Heart left ventricle (tissue), 16 donors: ENCODE measurements around the gene BET1. TPM values are rescaled to one million over a fixed set of nuclear protein-coding genes. Genes with fewer than 3 reads are reported as not detected.

Experiments
- ATAC-seq, 4 donors: fragments of 200-7000 bp; cut with Tn5 transposase; one replicate each; pipeline ENCODE4 v1.9.1; 2020 to 2022; ENCODE audit warnings: moderate library complexity in 4 of 4, mild to moderate bottlenecking in 3 of 4, moderate number of reproducible peaks in 1 of 4
- DNase-seq, 5 donors: peaks; one replicate each; pipeline ENCODE4 v3.0.0-alpha.2; 2020
- H3K27ac ChIP-seq, 12 donors: fragments of 200-600 bp; sonication (generic) in 4 of 12; one replicate each; pipeline versions ENCODE4 v1.5.0 to v1.8.0; 2016 to 2022; ENCODE audit warnings: mild to moderate bottlenecking in 2 of 12
- H3K27me3 ChIP-seq, 9 donors: fragments of 200-600 bp; sonication (generic) in 2 of 9; one replicate each; pipeline versions ENCODE4 v1.5.1 to v1.8.0; 2016 to 2022; ENCODE audit warnings: mild to moderate bottlenecking in 3 of 9
- H3K36me3 ChIP-seq, 9 donors: fragments of 200-600 bp; sonication (generic) in 2 of 9; one replicate each; pipeline versions ENCODE4 v1.5.0 to v1.8.0; 2018 to 2022; ENCODE audit warnings: mild to moderate bottlenecking in 2 of 9
- H3K4me1 ChIP-seq, 12 donors: fragments of 200-600 bp; sonication (generic) in 4 of 12; one replicate each; pipeline versions ENCODE4 v1.5.0 to v1.8.0; 2016 to 2022; ENCODE audit warnings: mild to moderate bottlenecking in 3 of 12
- H3K4me3 ChIP-seq, 12 donors: fragments of 200-600 bp; sonication (generic) in 4 of 12; one replicate each; pipeline versions ENCODE4 v1.5.0 to v1.8.0; 2017 to 2022; ENCODE audit warnings: mild to moderate bottlenecking in 9 of 12, moderate library complexity in 4 of 12
- H3K9me3 ChIP-seq, 12 donors: fragments of 200-600 bp; sonication (generic) in 4 of 12; one replicate each; pipeline versions ENCODE4 v1.5.0 to v1.8.0; 2016 to 2022; ENCODE audit warnings: mild to moderate bottlenecking in 1 of 12
- CTCF ChIP-seq, 12 donors: fragments of 200-600 bp; sonication (generic) in 4 of 12; IDR thresholded peaks; one replicate each; pipeline versions ENCODE4 v1.5.0 to v1.8.0; 2018 to 2022; ENCODE audit warnings: antibody characterized with exemption in 12 of 12, mild to moderate bottlenecking in 5 of 12
- POLR2A ChIP-seq, 2 donors: fragments of 450-650 bp; IDR thresholded peaks; one replicate each; pipeline ENCODE4 v1.6.1; 2017; ENCODE audit warnings: antibody characterized with exemption in 2 of 2, mild to moderate bottlenecking in 2 of 2, moderate library complexity in 2 of 2
- WGBS, 4 donors: extraction: QIAGEN DNeasy Blood & Tissue Kit in 2 of 4; methylation state at CpG; one replicate each; pipeline versions ENCODE4 v1.1.5 to v1.1.7; 2013 to 2018; 5-methylcytosine and 5-hydroxymethylcytosine counted together
- intact Hi-C, 10 donors: fragments of 100-400 bp; cut with DNase I; formaldehyde crosslinking; loops; one replicate each; pipeline versions ENCODE4 v1.11.1 to v1.14.2; 2022
- polyA plus RNA-seq, 2 donors: library from polyadenylated mRNA; stranded (reverse); fragments of 200-250 nt; gene quantifications; one replicate each; pipeline ENCODE4 v1.2.3, GENCODE V29; 2013
- total RNA-seq, 9 donors: library from RNA; depleted of rRNA in 2 of 9; stranded (reverse); fragments of >200 nt in 2 of 9; fragmentation: NEBNext Ultra II Directional in 3 of 9; extraction: Animal tissue kit (Norgen Biotek cat#: 25700) in 3 of 9; gene quantifications; one replicate each; pipeline versions ENCODE4 v1.1.0 to v1.2.4, GENCODE V29; 2016 to 2023
- donor health status: ischemic (EF 13 %, LVEDD 7.1; RV severe dilation, severe dysfunction).
- donor health status: healthy with polysubstance abuse.
- donor health status: DM: no; HTN: yes; CAD: no.
- donor health status: DM: no; HTN: no; CAD: no.
- donor health status: ischemic (EF 25% LVEDD 6.9; RV normal size, moderate dysfunction).
- donor health status: ischemic (EF 25% LVEDD 5.7; RV mildly dilated, moderate dysfunction).
- donor health status: healthy.
- donor health status: DM: yes; HTN: yes; CAD: no.
- donor health status: ischemic (EF 35%, LVEDD 5.7; RV mildly dilated, moderate dysfunction).
- donor health status: nonischemic (EF 11% LVEDD 7.7; RV severe dilation, severe dysfunction).
- donor health status: DM: yes; HTN: yes; CAD: no.
- donor health status: PGD.
- donor health status: ischemic (EF 29% LVEDD 5.4; RV normal size, mild dysfunction).
- donor health status: nonischemic (EF 23%, LVEDD 6.1; RV moderate dilation, normal function).

BET1 gene
- total and polyA plus RNA-seq, 11 donors = 8.1 to 16.5 (median 12.1) TPM

GRCh38 chr7:93957767-93958166 is 46.4 kb downstream of the BET1 start:
- ATAC-seq = no peak

GRCh38 chr7:93955304-93955703 is 48.9 kb downstream of the BET1 start:
- no peak for TF ChIP-seq POLR2A (IDR thresholded peaks at IDR 0.05)
- no peak for TF ChIP-seq CTCF (IDR thresholded peaks at IDR 0.05)
- Histone ChIP-seq H3K27me3 (no peaks in the 10 kb centered on the region), H3K4me1 (no peaks in the 10 kb centered on the region), H3K9me3 (no peaks in the 10 kb centered on the region), H3K36me3 (no peaks in the 10 kb centered on the region), H3K27ac (no peak overlapping the region), H3K4me3 (no peak overlapping the region)
- no peak for DNase-seq
- intact Hi-C loops = no loop called here
- ATAC-seq = no peak
- 84 to 95% (median 90%) methylated on average over 2 of the region's 2 CpGs for WGBS, 4 donors

More at GRCh38 chr7:93957767-93958166, 46.4 kb downstream of the BET1 start:
- H3K36me3 ChIP-seq = no peaks in the 10 kb centered on the region
- H3K27me3 ChIP-seq = no peaks in the 10 kb centered on the region
- no peaks in the 10 kb centered on the region for H3K9me3 ChIP-seq
- no peak overlapping the region for H3K4me3 ChIP-seq
- 92 to 100% (median 96%) methylated on average over 1 of the region's 1 CpG for WGBS, 4 donors
- H3K27ac ChIP-seq = no peak overlapping the region
- intact Hi-C loops = no loop called here
- no peak for DNase-seq
- TF ChIP-seq POLR2A (IDR thresholded peaks at IDR 0.05) (no peak), CTCF (IDR thresholded peaks at IDR 0.05) (no peak)
- H3K4me1 ChIP-seq = no peaks in the 10 kb centered on the region

- H3K27me3 ChIP-seq = no peaks in the 10 kb centered on the region
- H3K4me1 ChIP-seq = peaks cover 0 to 26% (median 17%) of the 10 kb centered on the region in 12 donors
- peak overlapping the region in 4 of 12 donors; percentile 17 to 30 (median 22) for H3K27ac ChIP-seq
- ATAC-seq (peak in 1 of 4 donors; percentile 80), DNase-seq (no peak)
- no peaks in the 10 kb centered on the region for H3K9me3 ChIP-seq
- no peak overlapping the region for H3K4me3 ChIP-seq
- TF ChIP-seq POLR2A (IDR thresholded peaks at IDR 0.05) = no peak
- no peak for TF ChIP-seq CTCF (IDR thresholded peaks at IDR 0.05)
- intact Hi-C loops = no loop called here
- WGBS, 4 donors = 54 to 74% (median 72%) methylated on average over 1 of the region's 1 CpG
- no peaks in the 10 kb centered on the region for H3K36me3 ChIP-seq
These were observed 54.7 kb downstream of the BET1 start for GRCh38 chr7:93949423-93949822.

- Histone ChIP-seq H3K9me3 (no peaks in the 10 kb centered on the region), H3K27ac (peak overlapping the region in 3 of 12 donors; percentile 21 to 30 (median 22)), H3K4me1 (peaks cover 0 to 30% (median 23%) of the 10 kb centered on the region in 12 donors), H3K27me3 (no peaks in the 10 kb centered on the region), H3K4me3 (no peak overlapping the region), H3K36me3 (no peaks in the 10 kb centered on the region)
- intact Hi-C loops = no loop called here
- ATAC-seq = no peak
- 58 to 63% (median 61%) methylated on average over 2 of the region's 2 CpGs for WGBS, 4 donors
- DNase-seq = no peak
- TF ChIP-seq POLR2A (IDR thresholded peaks at IDR 0.05) (no peak), CTCF (IDR thresholded peaks at IDR 0.05) (no peak)
These were observed 55.3 kb downstream of the BET1 start for GRCh38 chr7:93948873-93949272.
